ENCODE measurements around the gene MAEA.

DNA sequence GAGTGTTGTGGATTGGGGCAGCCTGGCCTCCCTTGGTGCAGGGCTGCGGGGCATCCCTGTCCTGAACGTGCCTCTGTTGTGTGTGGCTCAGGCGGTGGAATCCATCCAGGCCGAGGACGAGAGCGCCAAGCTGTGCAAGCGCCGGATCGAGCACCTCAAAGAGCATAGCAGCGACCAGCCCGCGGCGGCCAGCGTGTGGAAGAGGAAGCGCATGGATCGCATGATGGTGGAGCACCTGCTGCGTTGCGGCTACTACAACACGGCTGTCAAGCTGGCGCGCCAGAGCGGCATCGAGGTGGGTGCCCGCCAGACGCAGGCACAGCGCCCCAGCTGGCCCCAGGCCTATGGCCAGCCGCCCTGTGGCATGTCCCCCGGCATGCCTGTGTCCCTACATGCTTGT lies 25.6 kb downstream of the MAEA start:
- TF ChIP-seq, protein P1, sequence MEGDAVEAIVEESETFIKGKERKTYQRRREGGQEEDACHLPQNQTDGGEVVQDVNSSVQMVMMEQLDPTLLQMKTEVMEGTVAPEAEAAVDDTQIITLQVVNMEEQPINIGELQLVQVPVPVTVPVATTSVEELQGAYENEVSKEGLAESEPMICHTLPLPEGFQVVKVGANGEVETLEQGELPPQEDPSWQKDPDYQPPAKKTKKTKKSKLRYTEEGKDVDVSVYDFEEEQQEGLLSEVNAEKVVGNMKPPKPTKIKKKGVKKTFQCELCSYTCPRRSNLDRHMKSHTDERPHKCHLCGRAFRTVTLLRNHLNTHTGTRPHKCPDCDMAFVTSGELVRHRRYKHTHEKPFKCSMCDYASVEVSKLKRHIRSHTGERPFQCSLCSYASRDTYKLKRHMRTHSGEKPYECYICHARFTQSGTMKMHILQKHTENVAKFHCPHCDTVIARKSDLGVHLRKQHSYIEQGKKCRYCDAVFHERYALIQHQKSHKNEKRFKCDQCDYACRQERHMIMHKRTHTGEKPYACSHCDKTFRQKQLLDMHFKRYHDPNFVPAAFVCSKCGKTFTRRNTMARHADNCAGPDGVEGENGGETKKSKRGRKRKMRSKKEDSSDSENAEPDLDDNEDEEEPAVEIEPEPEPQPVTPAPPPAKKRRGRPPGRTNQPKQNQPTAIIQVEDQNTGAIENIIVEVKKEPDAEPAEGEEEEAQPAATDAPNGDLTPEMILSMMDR (IDR thresholded peaks at IDR 0.05): no peak
- no peak for TF ChIP-seq EZH2 (IDR thresholded peaks at IDR 0.05)
- no peak for TF ChIP-seq EZH2phosphoT487 (IDR thresholded peaks at IDR 0.05)
